Colonic mucosa (tissue), 4 donors: ENCODE data around the gene CACTIN. TPM values are rescaled to one million over a fixed set of nuclear protein-coding genes. Genes with fewer than 3 reads are reported as not detected.
A peak's percentile ranks its signal among the peaks of the same experiment; 100 is the strongest.

Source experiments
- DNase-seq: peaks from one replicate; pipeline ENCODE4 v3.0.0-alpha.2; 2020
- H3K27ac ChIP-seq: fragments of 200-600 bp; one replicate; pipeline ENCODE4 v1.8.0; 2021
- H3K27me3 ChIP-seq: fragments of 200-600 bp; one replicate; pipeline ENCODE4 v1.8.0; 2021
- H3K36me3 ChIP-seq: fragments of 200-600 bp; one replicate; pipeline ENCODE4 v1.8.0; 2021
- H3K4me1 ChIP-seq: fragments of 200-600 bp; one replicate; pipeline ENCODE4 v1.8.0; 2021; ENCODE audit warnings: mild to moderate bottlenecking
- H3K4me3 ChIP-seq: fragments of 200-600 bp; one replicate; pipeline ENCODE4 v1.8.0; 2021
- H3K9ac ChIP-seq, 2 donors: one replicate each; pipeline ENCODE4 v1.7.0; 2013; ENCODE audit warnings: control low read depth in 2 of 2, low read depth in 2 of 2, low read length in 2 of 2
- H3K9me3 ChIP-seq: fragments of 200-600 bp; one replicate; pipeline ENCODE4 v1.8.0; 2021
- CTCF ChIP-seq: fragments of 200-600 bp; IDR thresholded peaks from one replicate; pipeline ENCODE4 v1.8.0; 2022; ENCODE audit warnings: antibody characterized with exemption, mild to moderate bottlenecking
- intact Hi-C: fragments of 100-400 bp; cut with DNase I; formaldehyde crosslinking; loops from one replicate; pipeline ENCODE4 v1.14.1; 2022
- total RNA-seq, 2 donors: library from RNA; stranded (reverse); fragmentation: NEBNext Ultra II Directional in 1 of 2; extraction: Animal tissue kit (Norgen Biotek cat#: 25700) in 1 of 2; gene quantifications; one replicate each; pipeline ENCODE4 v1.2.1, GENCODE V29; 2021
- donor health status: healthy.
- donor health status: DM: no; HTN: no; CAD: no.
- donor health status: DM: no; HTN: no; CAD: no.

Gene CACTIN
- total RNA-seq, 2 donors from 2014 or later: 12.0 to 35.1 TPM

GRCh38 chr19:3577723-3578344 lies 48.8 kb downstream of the CACTIN start:
- Histone ChIP-seq H3K36me3 (no peaks in the 10 kb centered on the region), H3K4me3 (no peak overlapping the region), H3K27me3 (no peaks in the 10 kb centered on the region), H3K9me3 (no peaks in the 10 kb centered on the region), H3K4me1 (peaks cover 10% of the 10 kb centered on the region), H3K9ac (no peak overlapping the region), H3K27ac (no peak overlapping the region)
- peak; percentile 83 for DNase-seq
- intact Hi-C loops: no loop called here
- TF ChIP-seq CTCF: no peak

- peak overlapping the region; percentile 43 to 57 for H3K9ac ChIP-seq
- TF ChIP-seq CTCF: no peak
- no peaks in the 10 kb centered on the region for H3K9me3 ChIP-seq
- peak; percentile 63 for DNase-seq
- H3K27me3 ChIP-seq: no peaks in the 10 kb centered on the region
- peak overlapping the region; percentile 15 for H3K27ac ChIP-seq
- H3K36me3 ChIP-seq: no peaks in the 10 kb centered on the region
- peak overlapping the region; percentile 34 for H3K4me3 ChIP-seq
- H3K4me1 ChIP-seq: peaks cover 10% of the 10 kb centered on the region
- intact Hi-C loops: no loop called here
These were observed 49.7 kb downstream of the CACTIN start for GRCh38 chr19:3576696-3577443.

- peak overlapping the region; percentile 15 for H3K27ac ChIP-seq
- no peak for TF ChIP-seq CTCF
- no peaks in the 10 kb centered on the region for H3K27me3 ChIP-seq
- H3K36me3 ChIP-seq: no peaks in the 10 kb centered on the region
- no peaks in the 10 kb centered on the region for H3K9me3 ChIP-seq
- peaks cover 10% of the 10 kb centered on the region for H3K4me1 ChIP-seq
- DNase-seq: peak; percentile 49
- H3K9ac ChIP-seq: peak overlapping the region; percentile 43 to 57
- H3K4me3 ChIP-seq: peak overlapping the region; percentile 34
- intact Hi-C loops: no loop called here
These were observed 50.5 kb downstream of the CACTIN start for GRCh38 chr19:3575949-3576673.

GRCh38 chr19:3575260-3575741 lies 51.3 kb downstream of the CACTIN start:
- no peak for TF ChIP-seq CTCF
- no peaks in the 10 kb centered on the region for H3K36me3 ChIP-seq
- H3K9ac ChIP-seq: no peak overlapping the region
- intact Hi-C loops: no loop called here
- peak; percentile 28 for DNase-seq
- H3K27me3 ChIP-seq: no peaks in the 10 kb centered on the region
- H3K9me3 ChIP-seq: no peaks in the 10 kb centered on the region
- H3K27ac ChIP-seq: no peak overlapping the region
- peaks cover 10% of the 10 kb centered on the region for H3K4me1 ChIP-seq
- no peak overlapping the region for H3K4me3 ChIP-seq

GRCh38 chr19:3573858-3574637 lies 52.5 kb downstream of the CACTIN start:
- Histone ChIP-seq H3K27ac (no peak overlapping the region), H3K4me1 (peaks cover 10% of the 10 kb centered on the region), H3K27me3 (no peaks in the 10 kb centered on the region), H3K9me3 (no peaks in the 10 kb centered on the region), H3K4me3 (peak overlapping the region; percentile 96), H3K9ac (peak overlapping the region in 1 of 2 donors; percentile 81), H3K36me3 (no peaks in the 10 kb centered on the region)
- no peak for TF ChIP-seq CTCF
- intact Hi-C loops: no loop called here
- DNase-seq: peak; percentile 95
